PC-9 (cell line): Measurements from ENCODE around the gene HPX. TPM values are rescaled to one million over a fixed set of nuclear protein-coding genes. Genes with fewer than 3 reads are reported as not detected.
A peak's percentile ranks its signal among the peaks of the same experiment; 100 is the strongest.

ENCODE experiments used
- BruUV-seq: library from RNA; stranded (reverse); fragments of 400-500 nt; replicated peaks from 2 replicates; lab custom pipeline; 2021; lab: Mats Ljungman, UMichigan
- CTCF ChIA-PET: fragments of 300-600 bp; sonication (Branson Sonifier 250); formaldehyde crosslinking; loops from one replicate; lab custom pipeline; 2022; ENCODE audit warnings: antibody characterized with exemption; lab: Charles Lee
- POLR2A ChIA-PET: fragments of 300-600 bp; sonication (Branson Sonifier 250); formaldehyde crosslinking; loops from one replicate; lab custom pipeline; 2022; ENCODE audit warnings: antibody characterized with exemption; ENCODE audit not compliant: unreplicated experiment; lab: Charles Lee
- DNase-seq, 2 experiments: peaks; one replicate each; pipeline versions ENCODE4 v3.0.0 to v3.0.0-alpha.2; 2015 to 2022; ENCODE audit warnings: mixed read lengths in 1 of 2
- H2AFZ ChIP-seq: fragments of 200-600 bp; sonication (generic); 2 replicates; pipeline ENCODE4 v1.8.1; 2017; ENCODE audit warnings: antibody characterized with exemption
- H3F3A ChIP-seq: fragments of 200-600 bp; sonication (generic); 2 replicates; pipeline ENCODE4 v1.8.1; 2017; ENCODE audit warnings: antibody characterized with exemption, mild to moderate bottlenecking, low read depth; ENCODE audit not compliant: insufficient read depth
- H3K27ac ChIP-seq: fragments of 200-600 bp; sonication (generic); 2 replicates; pipeline ENCODE4 v1.6.1; 2016; ENCODE audit warnings: mixed run types
- H3K27me3 ChIP-seq: fragments of 200-600 bp; sonication (generic); 2 replicates; pipeline ENCODE4 v1.6.1; 2016; ENCODE audit warnings: low read depth, mixed run types; ENCODE audit not compliant: insufficient read depth
- H3K36me3 ChIP-seq: fragments of 200-600 bp; sonication (generic); 2 replicates; pipeline ENCODE4 v1.6.1; 2016; ENCODE audit warnings: low read depth, mixed run types
- H3K4me1 ChIP-seq: fragments of 200-600 bp; sonication (generic); replicated peaks from 2 replicates; pipeline ENCODE4 v1.6.1; 2016; ENCODE audit warnings: mixed run types; ENCODE audit not compliant: insufficient read depth
- H3K4me2 ChIP-seq: fragments of 200-600 bp; sonication (generic); 2 replicates; pipeline ENCODE4 v1.6.1; 2017; ENCODE audit warnings: mixed run types
- H3K4me3 ChIP-seq: fragments of 200-600 bp; sonication (generic); 2 replicates; pipeline ENCODE4 v1.6.1; 2016; ENCODE audit warnings: mixed run types
- H3K79me2 ChIP-seq: fragments of 200-600 bp; sonication (generic); 2 replicates; pipeline ENCODE4 v1.6.1; 2017; ENCODE audit warnings: low read depth, mixed run types
- H3K9me2 ChIP-seq: fragments of 200-600 bp; sonication (generic); 2 replicates; pipeline ENCODE4 v1.8.1; 2017; ENCODE audit warnings: mild to moderate bottlenecking; ENCODE audit not compliant: insufficient read depth
- H3K9me3 ChIP-seq: fragments of 200-600 bp; sonication (generic); 2 replicates; pipeline ENCODE4 v1.8.1; 2016; ENCODE audit warnings: low read depth; ENCODE audit not compliant: insufficient read depth
- H4K20me1 ChIP-seq: fragments of 200-600 bp; sonication (generic); 2 replicates; pipeline ENCODE4 v1.8.1; 2017; ENCODE audit not compliant: insufficient read depth
- CTCF ChIP-seq: fragments of 200-600 bp; sonication (generic); conservative IDR thresholded peaks from 2 replicates; pipeline ENCODE4 v1.6.1; 2017; ENCODE audit warnings: mixed run types, antibody characterized with exemption, mild to moderate bottlenecking, moderate library complexity
- EZH2 ChIP-seq: fragments of 200-600 bp; sonication (generic); IDR thresholded peaks from 2 replicates; pipeline ENCODE4 v1.8.0; 2017; ENCODE audit warnings: antibody characterized with exemption, low read depth
- intact Hi-C: fragments of 100-400 bp; cut with micrococcal nuclease; formaldehyde crosslinking; loops from one replicate; pipeline ENCODE4 v1.10.0; 2022; ENCODE audit not compliant: unreplicated experiment
- total RNA-seq: library from RNA; stranded (reverse); gene quantifications from 2 replicates; pipeline ENCODE4 v1.2.3, GENCODE V29; 2021

The HPX gene
- total RNA-seq, 1 experiment from 2014 or later = 0.68 TPM

DNA sequence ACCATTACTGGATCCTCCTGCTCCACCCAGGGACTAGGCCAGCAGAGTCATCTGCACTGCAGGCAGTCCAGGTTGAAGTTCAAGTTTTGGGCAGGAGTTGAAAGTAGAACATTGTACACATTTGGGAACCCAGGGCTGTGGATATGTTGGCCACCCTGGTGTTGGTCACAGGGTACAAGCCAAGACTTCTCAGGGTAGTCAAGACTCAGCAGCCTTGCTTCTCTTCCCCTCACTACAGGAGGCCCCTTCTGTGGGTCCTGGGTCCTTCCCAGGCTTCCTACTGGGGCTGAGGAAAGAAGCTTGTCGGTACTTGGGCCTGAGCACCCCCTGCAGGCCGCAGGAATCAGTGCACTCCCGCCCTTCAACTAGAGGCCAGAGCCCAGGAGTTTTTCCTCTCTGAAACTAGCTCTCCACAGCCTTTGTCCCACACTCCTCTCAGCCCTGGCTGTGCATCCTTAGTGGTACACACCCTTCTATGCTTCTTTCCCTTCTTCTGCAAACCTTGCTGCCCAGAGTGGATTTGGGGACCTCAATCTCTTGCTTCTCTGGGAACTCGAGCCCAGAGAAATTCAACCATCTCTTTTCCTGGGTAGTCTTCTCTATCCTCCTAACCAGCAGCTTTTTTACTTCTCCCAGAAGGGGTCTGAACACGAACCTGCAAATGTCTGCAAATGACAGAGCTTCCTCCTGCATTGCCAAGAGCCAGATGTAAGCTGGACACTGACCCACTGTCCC lies 2.6 kb upstream of the HPX start:
- intact Hi-C loops = loop anchor here (1.0 kb wide), 1 partner anchor 64 kb away; no protein-coding TSS in a partner anchor
- Histone ChIP-seq H3F3A (no peaks in the 10 kb centered on the region), H3K4me3 (no peak overlapping the region), H3K4me1 (no peaks in the 10 kb centered on the region), H3K9me3 (no peaks in the 10 kb centered on the region), H3K9me2 (no peaks in the 10 kb centered on the region), H3K27ac (no peak overlapping the region), H2AFZ (no peak overlapping the region), H3K27me3 (no peaks in the 10 kb centered on the region), H3K79me2 (no peaks in the 10 kb centered on the region), H4K20me1 (no peaks in the 10 kb centered on the region), H3K4me2 (no peak overlapping the region), H3K36me3 (no peaks in the 10 kb centered on the region)
- TF ChIP-seq CTCF (peak; percentile 65), EZH2 (no peak)
- ChIA-PET CTCF (interaction anchor here (0.6 to 1.8 kb wide), 4 partner anchors 10 to 130 kb away, joined by 5 to 25 read pairs (median 8); partner anchors contain the start of gene SMPD1), POLR2A (no interaction called here)
- no TSS peak for BruUV-seq
- peak in 1 of 2 experiments; percentile 16 for DNase-seq

- POLR2A ChIA-PET = no interaction called here
- CTCF ChIA-PET = interaction anchor here (1.8 kb wide), 1 partner anchor 63 kb away, joined by 25 read pairs; no protein-coding TSS in a partner anchor
- Histone ChIP-seq H3K36me3 (no peaks in the 10 kb centered on the region), H3K27ac (no peak overlapping the region), H3K9me2 (no peaks in the 10 kb centered on the region), H3K4me3 (no peak overlapping the region), H3K9me3 (no peaks in the 10 kb centered on the region), H3K4me2 (no peak overlapping the region), H3K4me1 (no peaks in the 10 kb centered on the region), H4K20me1 (no peaks in the 10 kb centered on the region), H3K79me2 (no peaks in the 10 kb centered on the region), H3K27me3 (no peaks in the 10 kb centered on the region), H2AFZ (no peak overlapping the region), H3F3A (no peaks in the 10 kb centered on the region)
- no peak for DNase-seq
- TF ChIP-seq CTCF (no peak), EZH2 (no peak)
- intact Hi-C loops = no loop called here
- BruUV-seq = no TSS peak
Measured at GRCh38 chr11:6442441-6442840, 1.7 kb upstream of the HPX start.

DNA sequence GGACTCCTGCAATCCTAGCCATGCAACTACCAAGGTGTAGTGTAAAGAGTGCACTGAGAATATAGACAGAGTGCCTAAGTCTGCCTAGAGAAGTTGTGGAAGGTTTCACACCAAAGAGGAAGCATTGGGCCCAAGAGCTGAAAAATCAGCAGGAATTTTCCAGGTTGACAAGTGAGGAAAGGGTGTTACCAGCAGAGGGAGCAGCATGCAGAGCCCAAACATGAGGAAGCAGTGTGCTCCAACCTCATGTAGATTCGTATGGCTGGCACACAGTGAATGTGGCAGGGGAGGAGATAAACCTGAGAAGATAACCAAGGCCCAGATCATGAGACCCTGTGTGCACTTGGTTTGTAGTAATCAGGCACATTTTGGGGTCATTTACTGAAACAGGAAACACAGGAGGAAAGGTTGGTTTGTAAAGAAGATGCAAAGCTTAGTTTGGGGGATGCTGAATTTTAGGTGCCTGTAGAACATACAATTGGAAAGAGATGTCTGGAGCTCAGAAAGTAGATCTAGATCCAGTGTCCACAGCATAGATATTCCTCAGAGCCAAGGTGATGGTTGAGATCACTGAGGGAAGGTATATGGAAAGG lies 1.7 kb downstream of the HPX start:
- Histone ChIP-seq H3K4me1 (no peaks in the 10 kb centered on the region), H3K4me3 (no peak overlapping the region), H3K4me2 (no peak overlapping the region), H3K79me2 (no peaks in the 10 kb centered on the region), H3K27ac (no peak overlapping the region), H4K20me1 (no peaks in the 10 kb centered on the region), H3K27me3 (no peaks in the 10 kb centered on the region), H3F3A (no peaks in the 10 kb centered on the region), H2AFZ (no peak overlapping the region), H3K9me2 (no peaks in the 10 kb centered on the region), H3K36me3 (no peaks in the 10 kb centered on the region), H3K9me3 (no peaks in the 10 kb centered on the region)
- TF ChIP-seq EZH2 (no peak), CTCF (peak; percentile 54; the same call in 1 of the 2 replicates)
- ChIA-PET CTCF (interaction anchor here (0.6 kb wide), 1 partner anchor 60 kb away, joined by 4 read pairs; no protein-coding TSS in a partner anchor), POLR2A (no interaction called here)
- BruUV-seq = no TSS peak
- DNase-seq = peak in 1 of 2 experiments; percentile 25
- intact Hi-C loops = no loop called here
